ENCODE results near the gene RCC1. TPM values are rescaled to one million over a fixed set of nuclear protein-coding genes. Genes with fewer than 3 reads are reported as not detected.
"Not testable (repeated sequence)": the region's sequence is repeated elsewhere in the genome, so short reads cannot be mapped to it uniquely, and the experiment has no call there.

RCC1 gene
- total RNA-seq, 1 donor: 13.0 TPM

GRCh38 chr1:28521502-28522164 lies 15.8 kb downstream of the RCC1 start:
- Histone ChIP-seq H3K4me1 (ENCODE audit: insufficient read depth, low read length) (peaks cover 20% of the 10 kb centered on the region), H3K4me3 (ENCODE audit: low read length) (no peak overlapping the region), H3K9me3 (ENCODE audit: low read depth, low read length) (no peaks in the 10 kb centered on the region), H3K27me3 (ENCODE audit: insufficient read depth, low read length) (no peaks in the 10 kb centered on the region)

GRCh38 chr1:28522537-28522936 lies 16.7 kb downstream of the RCC1 start:
- H3K4me3 ChIP-seq (ENCODE audit: low read length); H3K9me3 ChIP-seq (ENCODE audit: low read depth, low read length); H3K27me3 ChIP-seq (ENCODE audit: insufficient read depth, low read length): not testable (repeated sequence)
- peaks cover 18% of the 10 kb centered on the region for H3K4me1 ChIP-seq (ENCODE audit: insufficient read depth, low read length)

GRCh38 chr1:28525002-28525642 lies 19.3 kb downstream of the RCC1 start:
- not testable (repeated sequence) for H3K9me3 ChIP-seq (ENCODE audit: low read depth, low read length); H3K27me3 ChIP-seq (ENCODE audit: insufficient read depth, low read length); H3K4me1 ChIP-seq (ENCODE audit: insufficient read depth, low read length); H3K4me3 ChIP-seq (ENCODE audit: low read length)

GRCh38 chr1:28526886-28527285 lies 21.0 kb downstream of the RCC1 start:
- no peaks in the 10 kb centered on the region for H3K27me3 ChIP-seq (ENCODE audit: insufficient read depth, low read length)
- H3K4me1 ChIP-seq (ENCODE audit: insufficient read depth, low read length): no peaks in the 10 kb centered on the region
- no peak overlapping the region for H3K4me3 ChIP-seq (ENCODE audit: low read length)
- H3K9me3 ChIP-seq (ENCODE audit: low read depth, low read length): no peaks in the 10 kb centered on the region

- Histone ChIP-seq H3K27me3 (ENCODE audit: insufficient read depth, low read length) (no peaks in the 10 kb centered on the region), H3K4me3 (ENCODE audit: low read length) (no peak overlapping the region), H3K4me1 (ENCODE audit: insufficient read depth, low read length) (no peaks in the 10 kb centered on the region), H3K9me3 (ENCODE audit: low read depth, low read length) (no peaks in the 10 kb centered on the region)
Observed at GRCh38 chr1:28530456-28530855, 24.6 kb downstream of the RCC1 start.

GRCh38 chr1:28534671-28535070 lies 28.8 kb downstream of the RCC1 start:
- Histone ChIP-seq H3K27me3 (ENCODE audit: insufficient read depth, low read length) (no peaks in the 10 kb centered on the region), H3K4me3 (ENCODE audit: low read length) (no peak overlapping the region), H3K4me1 (ENCODE audit: insufficient read depth, low read length) (no peaks in the 10 kb centered on the region), H3K9me3 (ENCODE audit: low read depth, low read length) (no peaks in the 10 kb centered on the region)

- Histone ChIP-seq H3K4me1 (ENCODE audit: insufficient read depth, low read length) (no peaks in the 10 kb centered on the region), H3K4me3 (ENCODE audit: low read length) (no peak overlapping the region), H3K9me3 (ENCODE audit: low read depth, low read length) (no peaks in the 10 kb centered on the region), H3K27me3 (ENCODE audit: insufficient read depth, low read length) (no peaks in the 10 kb centered on the region)
Observed at GRCh38 chr1:28535180-28535579, 29.3 kb downstream of the RCC1 start.

GRCh38 chr1:28537457-28538199 lies 31.8 kb downstream of the RCC1 start:
- Histone ChIP-seq H3K4me3 (ENCODE audit: low read length) (no peak overlapping the region), H3K9me3 (ENCODE audit: low read depth, low read length) (no peaks in the 10 kb centered on the region), H3K4me1 (ENCODE audit: insufficient read depth, low read length) (no peaks in the 10 kb centered on the region), H3K27me3 (ENCODE audit: insufficient read depth, low read length) (no peaks in the 10 kb centered on the region)

- H3K4me1 ChIP-seq (ENCODE audit: insufficient read depth, low read length): no peaks in the 10 kb centered on the region
Observed at GRCh38 chr1:28538286-28538685, 32.4 kb downstream of the RCC1 start.

GRCh38 chr1:28540651-28541050 lies 34.8 kb downstream of the RCC1 start:
- no peak overlapping the region for H3K4me3 ChIP-seq (ENCODE audit: low read length)
- H3K4me1 ChIP-seq (ENCODE audit: insufficient read depth, low read length): no peaks in the 10 kb centered on the region
- H3K27me3 ChIP-seq (ENCODE audit: insufficient read depth, low read length): no peaks in the 10 kb centered on the region
- H3K9me3 ChIP-seq (ENCODE audit: low read depth, low read length): no peaks in the 10 kb centered on the region

More at GRCh38 chr1:28538286-28538685, 32.4 kb downstream of the RCC1 start:
- no peak overlapping the region for H3K4me3 ChIP-seq (ENCODE audit: low read length)
- H3K9me3 ChIP-seq (ENCODE audit: low read depth, low read length): no peaks in the 10 kb centered on the region
- no peaks in the 10 kb centered on the region for H3K27me3 ChIP-seq (ENCODE audit: insufficient read depth, low read length)

GRCh38 chr1:28541414-28542015 lies 35.7 kb downstream of the RCC1 start:
- not testable (repeated sequence) for H3K4me3 ChIP-seq (ENCODE audit: low read length); H3K9me3 ChIP-seq (ENCODE audit: low read depth, low read length); H3K4me1 ChIP-seq (ENCODE audit: insufficient read depth, low read length); H3K27me3 ChIP-seq (ENCODE audit: insufficient read depth, low read length)

- H3K9me3 ChIP-seq (ENCODE audit: low read depth, low read length): no peaks in the 10 kb centered on the region
- no peaks in the 10 kb centered on the region for H3K27me3 ChIP-seq (ENCODE audit: insufficient read depth, low read length)
- H3K4me3 ChIP-seq (ENCODE audit: low read length): no peak overlapping the region
- no peaks in the 10 kb centered on the region for H3K4me1 ChIP-seq (ENCODE audit: insufficient read depth, low read length)
Observed at GRCh38 chr1:28545246-28545628, 39.4 kb downstream of the RCC1 start.

GRCh38 chr1:28548318-28548717 lies 42.5 kb downstream of the RCC1 start:
- no peak overlapping the region for H3K4me3 ChIP-seq (ENCODE audit: low read length)
- no peaks in the 10 kb centered on the region for H3K9me3 ChIP-seq (ENCODE audit: low read depth, low read length)
- peaks cover 8% of the 10 kb centered on the region for H3K4me1 ChIP-seq (ENCODE audit: insufficient read depth, low read length)
- H3K27me3 ChIP-seq (ENCODE audit: insufficient read depth, low read length): no peaks in the 10 kb centered on the region

- no peak overlapping the region for H3K4me3 ChIP-seq (ENCODE audit: low read length)
- H3K9me3 ChIP-seq (ENCODE audit: low read depth, low read length): no peaks in the 10 kb centered on the region
- H3K27me3 ChIP-seq (ENCODE audit: insufficient read depth, low read length): no peaks in the 10 kb centered on the region
- H3K4me1 ChIP-seq (ENCODE audit: insufficient read depth, low read length): peaks cover 15% of the 10 kb centered on the region
Observed at GRCh38 chr1:28551381-28551780, 45.5 kb downstream of the RCC1 start.

Measured in mononuclear cell (primary cell).